ENCODE data around the gene SNRPA. TPM values are rescaled to one million over a fixed set of nuclear protein-coding genes. Genes with fewer than 3 reads are reported as not detected.
"Not testable (repeated sequence)": the region's sequence is repeated elsewhere in the genome, so short reads cannot be mapped to it uniquely, and the experiment has no call there.

SNRPA gene
- total RNA-seq, 1 donor from 2014 or later: 21.0 TPM

- DNase-seq (ENCODE audit: low read depth in 2 of 2): no peak
These were observed 29.9 kb upstream of the SNRPA start for GRCh38 chr19:40721140-40721486.

DNA sequence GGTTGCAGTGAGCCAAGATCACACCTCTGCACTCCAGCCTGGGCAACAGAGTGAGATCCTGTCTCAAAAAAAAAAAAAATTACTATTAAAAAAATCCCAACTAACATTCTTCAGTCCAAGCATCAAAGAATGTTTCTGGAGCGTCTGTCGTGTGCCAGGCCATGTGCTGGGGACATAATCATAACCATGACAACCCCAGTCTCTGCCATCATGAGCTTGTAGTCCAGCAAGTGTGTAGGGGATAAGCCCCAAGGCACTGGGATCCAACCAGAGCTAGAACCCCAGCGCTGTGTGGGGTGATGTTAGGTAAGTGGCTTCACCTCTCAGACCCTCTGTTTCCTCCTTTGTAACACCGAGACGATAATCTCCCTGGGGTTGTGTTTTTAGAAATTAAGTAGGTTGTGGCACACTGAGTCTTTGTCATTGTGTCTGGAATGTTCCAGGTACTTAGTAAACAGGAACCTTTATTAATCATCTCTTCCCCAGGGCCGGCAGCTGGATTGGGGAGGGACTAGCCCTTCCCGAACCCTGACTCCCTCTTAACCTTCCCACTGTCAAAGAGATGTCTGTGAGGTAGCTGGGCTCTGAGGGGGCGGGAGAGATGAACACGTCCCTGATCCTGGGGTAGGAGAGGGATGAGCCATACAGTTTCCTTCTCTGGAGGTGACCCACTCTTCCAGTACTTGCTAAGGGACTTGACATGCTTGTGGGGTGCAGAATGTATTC lies 28.9 kb upstream of the SNRPA start:
- DNase-seq (ENCODE audit: low read depth in 2 of 2): peak; percentile 66 to 77

- DNase-seq (ENCODE audit: low read depth in 2 of 2): no peak
These were observed 27.2 kb upstream of the SNRPA start for GRCh38 chr19:40723661-40724254.

GRCh38 chr19:40724315-40724714 lies 26.7 kb upstream of the SNRPA start:
- no peak for DNase-seq (ENCODE audit: low read depth in 2 of 2)

DNA sequence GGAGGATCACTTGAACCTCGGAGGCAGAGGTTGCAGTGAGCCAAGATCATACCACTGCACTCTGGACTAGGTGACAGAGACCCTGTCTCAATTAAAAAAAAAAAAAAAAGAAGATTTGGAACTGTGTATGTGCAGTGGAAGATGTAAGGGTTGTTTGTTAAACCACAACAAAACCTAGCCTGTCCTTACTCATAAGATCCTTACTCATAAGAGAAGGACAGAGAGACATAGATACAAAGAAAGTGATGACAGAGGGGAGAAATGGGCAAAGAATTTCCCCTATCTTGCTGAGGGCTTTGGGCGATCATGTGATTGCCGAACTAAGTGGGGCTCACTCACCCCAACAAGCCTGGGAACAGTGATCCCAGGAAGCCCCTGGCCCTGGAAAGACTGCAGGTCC lies 26.1 kb upstream of the SNRPA start:
- DNase-seq (ENCODE audit: low read depth in 2 of 2): no peak

DNA sequence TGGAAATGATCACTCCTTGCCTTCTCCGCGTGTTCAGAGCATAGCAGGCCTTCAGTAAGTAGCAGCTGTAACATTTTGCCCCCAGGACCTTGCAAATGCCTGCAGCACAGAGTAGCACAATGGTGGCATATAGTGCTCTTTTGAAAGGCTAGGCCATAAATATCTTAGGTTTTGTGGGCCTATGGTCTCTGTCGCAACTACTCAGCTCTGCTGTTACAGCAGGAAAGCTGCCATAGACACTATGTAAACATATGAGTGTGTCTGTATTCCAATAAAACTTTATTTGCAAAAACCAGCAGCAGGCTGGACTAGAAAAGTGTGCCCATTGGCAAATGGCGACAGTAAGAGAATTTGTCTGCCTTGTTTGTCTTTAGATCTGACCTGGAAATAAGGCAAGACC lies 24.7 kb upstream of the SNRPA start:
- DNase-seq (ENCODE audit: low read depth in 2 of 2): no peak

GRCh38 chr19:40730065-40730464 lies 20.9 kb upstream of the SNRPA start:
- not testable (repeated sequence) for DNase-seq (ENCODE audit: low read depth in 2 of 2)

GRCh38 chr19:40732304-40732703 lies 18.7 kb upstream of the SNRPA start:
- not testable (repeated sequence) for DNase-seq (ENCODE audit: low read depth in 2 of 2)

DNA sequence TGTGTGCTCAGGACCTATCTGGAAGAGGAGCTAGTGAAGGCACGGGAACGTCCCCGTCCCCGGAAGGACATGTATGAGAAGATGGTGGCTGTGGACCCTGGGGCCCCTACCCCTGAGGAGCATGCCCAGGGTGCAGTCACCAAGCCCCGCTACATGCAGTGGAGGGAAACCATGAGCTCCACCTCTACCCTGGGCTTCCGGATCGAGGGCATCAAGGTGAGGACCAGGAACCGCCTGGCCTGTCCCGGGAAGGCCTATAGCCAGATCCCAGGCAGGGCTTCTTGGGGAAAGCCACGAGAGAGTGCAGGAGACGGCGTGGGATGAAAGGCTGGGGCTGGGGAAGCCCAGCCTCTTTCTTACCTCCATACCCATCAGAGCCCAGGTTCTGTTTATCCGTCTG lies 17.9 kb upstream of the SNRPA start:
- no peak for DNase-seq (ENCODE audit: low read depth in 2 of 2)

DNA sequence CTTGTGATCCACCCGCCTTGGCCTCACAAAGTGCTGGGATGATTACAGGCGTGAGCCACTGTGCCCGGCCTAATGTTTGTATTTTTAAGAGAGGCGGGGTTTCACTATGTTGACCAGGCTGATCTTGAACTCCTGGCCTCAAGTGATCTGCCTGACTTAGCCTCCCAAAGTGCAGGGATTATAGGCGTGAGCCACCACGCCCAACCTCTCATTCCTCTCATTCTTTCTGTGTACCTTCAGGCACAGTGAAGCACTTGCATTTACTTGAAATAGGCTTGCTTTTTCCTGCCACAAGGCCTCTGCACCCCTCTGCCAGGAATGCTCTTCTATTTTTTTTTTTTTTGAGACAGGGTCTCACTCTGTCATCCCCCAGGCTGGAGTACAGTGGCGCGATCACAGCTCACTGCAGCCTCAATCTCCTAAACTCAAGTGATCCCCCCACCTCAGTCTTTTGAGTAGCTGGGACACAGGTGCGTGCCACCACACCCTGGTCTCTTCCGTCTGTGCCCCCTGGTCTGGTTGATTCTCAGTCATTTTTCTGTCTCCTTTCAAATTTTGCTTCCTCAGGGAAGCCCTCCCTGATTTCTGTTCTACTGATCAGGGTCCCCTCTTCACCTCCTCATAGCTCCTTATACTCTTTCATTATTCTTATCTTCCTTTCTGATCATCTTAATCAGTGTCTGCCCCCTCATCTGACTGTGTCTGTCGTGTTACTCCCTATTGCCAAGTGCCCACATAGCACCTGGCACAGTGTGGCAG lies 15.8 kb upstream of the SNRPA start:
- DNase-seq (ENCODE audit: low read depth in 2 of 2): no peak

DNA sequence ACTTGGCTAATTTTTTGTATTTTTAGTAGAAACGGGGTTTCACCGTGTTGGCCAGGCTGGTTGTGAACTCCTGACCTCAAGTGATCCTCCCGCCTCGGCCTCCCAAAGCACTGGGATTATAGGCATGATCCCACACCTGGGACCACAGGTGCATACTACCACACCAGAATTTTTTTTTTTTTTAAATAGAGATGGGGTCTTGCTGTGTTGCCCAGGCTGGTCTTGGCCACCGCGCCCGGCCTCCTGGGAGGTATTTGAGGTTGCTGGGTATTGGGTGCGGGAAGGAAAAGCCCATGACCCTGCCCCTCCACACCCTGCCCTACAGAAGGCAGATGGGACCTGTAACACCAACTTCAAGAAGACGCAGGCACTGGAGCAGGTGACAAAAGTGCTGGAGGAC lies 14.3 kb upstream of the SNRPA start:
- DNase-seq (ENCODE audit: low read depth in 2 of 2): no peak

GRCh38 chr19:40737102-40737644 lies 13.8 kb upstream of the SNRPA start:
- no peak for DNase-seq (ENCODE audit: low read depth in 2 of 2)

- no peak for DNase-seq (ENCODE audit: low read depth in 2 of 2)
These were observed 11.8 kb upstream of the SNRPA start for GRCh38 chr19:40739030-40739839.

GRCh38 chr19:40739871-40740703 lies 10.9 kb upstream of the SNRPA start:
- DNase-seq (ENCODE audit: low read depth in 2 of 2): no peak

DNA sequence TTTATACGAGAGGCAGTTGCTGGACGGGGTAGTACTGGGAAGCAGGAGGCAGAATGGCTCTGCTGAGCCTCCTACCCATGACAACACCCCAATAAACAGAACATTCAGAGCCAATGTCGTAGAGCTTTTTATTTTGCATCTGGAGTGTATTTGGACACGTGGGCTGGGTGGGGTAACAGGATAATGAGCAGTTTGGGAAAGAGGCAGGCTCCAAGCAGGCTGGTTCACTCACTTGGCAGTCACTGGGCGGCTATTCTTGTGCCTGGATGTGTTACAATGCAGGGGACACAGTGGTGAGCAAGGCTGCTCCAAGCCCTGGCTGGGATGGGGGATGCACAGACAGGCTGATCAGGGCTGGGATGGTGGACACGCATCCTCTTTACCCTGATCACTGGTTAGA lies 10.3 kb upstream of the SNRPA start:
- no peak for DNase-seq (ENCODE audit: low read depth in 2 of 2)

DNA sequence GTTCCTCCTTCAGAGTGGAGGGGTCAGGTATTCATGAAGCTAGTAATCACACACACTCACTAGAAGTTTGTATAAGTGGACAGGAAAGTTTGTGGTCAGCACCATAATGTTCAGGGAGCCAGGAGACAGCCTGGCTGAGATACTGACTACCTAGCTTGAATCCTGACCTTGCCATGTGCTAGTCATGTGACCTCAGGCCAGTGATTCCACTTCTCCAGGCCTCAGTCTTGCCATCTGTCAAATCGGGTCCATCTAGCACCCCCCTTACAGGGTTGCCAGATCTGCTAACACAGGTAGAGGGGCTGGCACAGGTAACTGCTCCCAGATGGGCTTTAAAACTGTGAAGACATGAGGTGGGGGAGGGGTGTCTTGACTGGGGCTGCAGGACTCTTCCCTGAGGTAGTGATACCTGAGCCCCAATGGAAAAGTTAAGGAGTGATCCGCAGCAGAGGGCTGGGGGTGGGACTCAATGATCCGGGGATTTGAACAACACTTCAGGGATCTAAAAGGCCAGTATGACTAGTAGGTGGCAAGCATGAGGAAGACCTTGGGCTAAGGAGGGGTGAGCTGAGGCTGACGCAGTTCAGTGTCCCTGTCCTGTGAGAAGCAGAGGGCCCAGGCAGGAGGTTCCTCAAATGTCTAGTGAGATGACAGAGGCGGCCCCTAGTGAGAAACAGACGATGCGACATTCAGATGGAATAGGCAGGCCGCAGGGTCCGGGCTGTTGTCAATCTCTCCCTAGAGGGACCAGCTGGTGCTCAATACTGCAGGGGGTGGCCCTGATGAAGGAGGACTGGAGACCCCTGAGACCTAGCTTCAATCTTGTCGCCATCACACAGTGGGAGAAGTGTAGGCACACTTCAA lies 9.2 kb upstream of the SNRPA start:
- no peak for DNase-seq (ENCODE audit: low read depth in 2 of 2)

DNA sequence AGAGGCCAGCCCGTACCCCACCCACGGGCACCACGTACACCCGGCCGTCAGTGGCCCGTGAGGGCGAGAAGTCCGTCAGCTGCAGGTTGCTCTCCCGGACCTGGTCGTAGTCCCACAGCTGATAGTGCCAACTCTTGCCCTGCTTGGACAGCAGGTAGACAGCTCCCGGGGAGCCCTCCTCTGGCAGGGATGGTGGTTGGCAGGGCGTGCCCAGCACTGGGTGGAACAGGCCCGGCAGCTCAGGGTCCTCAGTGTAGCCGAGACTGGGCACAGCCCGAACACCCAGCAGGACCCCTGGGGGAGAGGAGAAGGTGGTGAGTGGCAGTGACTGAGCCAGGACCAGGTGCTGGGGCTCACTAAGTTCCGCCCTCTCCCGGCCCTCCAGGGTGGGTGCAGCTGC lies 8.5 kb upstream of the SNRPA start:
- DNase-seq (ENCODE audit: low read depth in 2 of 2): no peak

DNA sequence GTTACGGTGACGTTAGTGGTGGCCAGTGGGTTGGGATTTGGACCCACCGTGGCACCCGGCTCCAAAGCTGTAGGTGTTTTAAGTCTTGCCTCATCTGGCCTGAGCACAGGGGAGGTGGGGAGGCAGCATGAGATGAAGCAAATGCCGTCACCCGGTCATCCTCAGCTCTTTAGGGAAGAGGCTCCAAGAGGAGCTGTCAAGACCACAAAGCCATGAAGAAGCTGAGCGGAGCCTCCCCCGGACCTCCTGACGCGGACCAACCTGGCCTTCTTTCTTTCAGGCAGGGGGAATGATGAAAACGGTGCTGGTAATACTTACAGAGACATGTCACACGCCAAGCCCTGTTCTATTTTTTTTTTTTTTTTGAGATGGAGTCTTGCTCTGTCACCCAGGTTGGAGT lies 8.1 kb upstream of the SNRPA start:
- no peak for DNase-seq (ENCODE audit: low read depth in 2 of 2)

GRCh38 chr19:40743926-40744325 lies 7.1 kb upstream of the SNRPA start:
- DNase-seq (ENCODE audit: low read depth in 2 of 2): no peak
